Mammary epithelial cell (primary cell): ENCODE results near the gene MAST4.

ENCODE experiments used
- CTCF ChIP-seq, 2 donors: IDR thresholded peaks in 1 of 2; conservative IDR thresholded peaks in 1 of 2; 2 replicates each; pipeline ENCODE4 v1.5.1; 2011 to 2012; ENCODE audit warnings: inconsistent platforms in 2 of 2, low read length in 2 of 2, mild to moderate bottlenecking in 2 of 2, control low read depth in 1 of 2, low read depth in 1 of 2; ENCODE audit not compliant: insufficient read depth in 1 of 2; ENCODE audit errors: extremely low read depth in 1 of 2
- EZH2 ChIP-seq: IDR thresholded peaks from 2 replicates; pipeline ENCODE4 v1.6.1; 2012; ENCODE audit warnings: low read length, inconsistent platforms, borderline replicate concordance

DNA sequence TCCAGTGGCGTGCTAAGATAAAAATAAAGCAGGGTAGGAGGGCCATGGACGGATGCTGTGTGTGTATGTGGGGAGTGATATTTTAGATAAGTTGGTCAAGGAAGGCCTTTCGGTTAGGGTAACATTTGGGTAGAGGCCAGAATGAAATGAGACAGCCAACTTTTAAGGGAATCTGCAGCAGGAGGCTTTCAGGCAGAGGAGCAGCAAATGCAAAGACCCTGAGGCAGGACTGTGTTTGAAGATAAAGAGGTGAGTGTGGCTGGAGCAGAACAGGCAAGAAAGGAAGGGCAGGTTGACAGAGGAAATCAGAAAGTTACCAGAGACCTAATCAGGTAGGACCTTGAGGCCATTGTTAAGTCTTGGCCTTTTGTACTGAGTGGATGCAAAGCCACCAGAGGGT lies 106.2 kb downstream of the MAST4 start:
- no peak for TF ChIP-seq CTCF (conservative IDR thresholded peaks at IDR 0.05 in 1 of 2, IDR thresholded peaks at IDR 0.05 in 1 of 2; ENCODE audit: extremely low read depth in 1 of 2, insufficient read depth in 1 of 2, low read depth in 1 of 2, low read length in 2 of 2)
- TF ChIP-seq EZH2, result no peak
